VCaP (cell line): ENCODE data around the gene SH3BGRL3.
"Not testable (repeated sequence)": the region's sequence is repeated elsewhere in the genome, so short reads cannot be mapped to it uniquely, and the experiment has no call there.

Source experiments
- H3K27ac ChIP-seq: fragments of 450-650 bp; 2 replicates; pipeline ENCODE4 v1.5.1; 2017
- TF ChIP-seq, protein P1 (sequence below): fragments of 450-650 bp; conservative IDR thresholded peaks from 2 replicates; pipeline ENCODE4 v1.5.1; 2017; ENCODE audit warnings: mild to moderate bottlenecking, moderate library complexity

Gene SH3BGRL3

DNA sequence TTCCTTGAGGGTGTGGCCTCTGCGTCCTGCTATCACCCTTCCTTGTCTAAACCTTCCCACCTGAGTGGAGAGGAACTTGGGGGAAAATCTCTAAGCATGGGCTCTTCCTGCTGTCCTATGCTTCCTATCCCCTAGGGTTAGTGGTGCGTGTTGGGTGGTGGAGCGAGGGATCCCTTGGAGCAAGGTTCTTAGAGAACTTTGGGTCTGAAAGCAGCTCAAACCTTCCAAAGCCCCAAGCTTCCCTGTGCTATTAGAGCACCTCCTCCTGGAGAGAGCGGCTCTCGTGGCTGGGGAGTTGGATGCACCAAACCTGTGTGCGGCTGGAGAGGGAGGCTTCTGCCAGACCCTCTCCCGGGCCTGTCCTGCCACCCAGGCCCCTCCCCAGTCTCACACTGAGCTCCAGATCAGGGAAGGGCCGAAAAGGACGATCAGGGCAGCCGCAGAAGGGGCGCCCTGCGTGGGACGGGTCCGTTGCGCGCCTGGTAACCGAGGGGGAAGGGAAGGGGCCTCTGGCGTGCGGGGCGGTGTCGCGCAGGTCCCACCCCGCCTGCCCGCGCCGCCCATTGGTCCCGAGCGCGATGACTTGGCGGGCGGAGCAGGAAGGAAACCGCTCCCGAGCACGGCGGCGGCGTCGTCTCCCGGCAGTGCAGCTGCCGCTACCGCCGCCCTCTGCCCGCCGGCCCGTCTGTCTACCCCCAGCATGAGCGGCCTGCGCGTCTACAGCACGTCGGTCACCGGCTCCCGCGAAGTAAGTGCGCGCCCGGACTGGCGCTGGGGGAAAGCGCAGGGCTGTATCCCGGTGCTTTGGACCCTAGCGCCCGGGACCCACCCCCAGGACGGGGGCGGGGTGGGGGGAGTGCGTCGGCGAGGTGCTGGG, at the start of gene SH3BGRL3:
Gene SH3BGRL3, plus strand, starts transcription at position 631 of the 877 bp plus-strand sequence. Its CDS starts 70 bp downstream, at position 701.
- H3K27ac ChIP-seq, result peak within 1 kb of the TSS; percentile 77
- TF ChIP-seq, protein P1, sequence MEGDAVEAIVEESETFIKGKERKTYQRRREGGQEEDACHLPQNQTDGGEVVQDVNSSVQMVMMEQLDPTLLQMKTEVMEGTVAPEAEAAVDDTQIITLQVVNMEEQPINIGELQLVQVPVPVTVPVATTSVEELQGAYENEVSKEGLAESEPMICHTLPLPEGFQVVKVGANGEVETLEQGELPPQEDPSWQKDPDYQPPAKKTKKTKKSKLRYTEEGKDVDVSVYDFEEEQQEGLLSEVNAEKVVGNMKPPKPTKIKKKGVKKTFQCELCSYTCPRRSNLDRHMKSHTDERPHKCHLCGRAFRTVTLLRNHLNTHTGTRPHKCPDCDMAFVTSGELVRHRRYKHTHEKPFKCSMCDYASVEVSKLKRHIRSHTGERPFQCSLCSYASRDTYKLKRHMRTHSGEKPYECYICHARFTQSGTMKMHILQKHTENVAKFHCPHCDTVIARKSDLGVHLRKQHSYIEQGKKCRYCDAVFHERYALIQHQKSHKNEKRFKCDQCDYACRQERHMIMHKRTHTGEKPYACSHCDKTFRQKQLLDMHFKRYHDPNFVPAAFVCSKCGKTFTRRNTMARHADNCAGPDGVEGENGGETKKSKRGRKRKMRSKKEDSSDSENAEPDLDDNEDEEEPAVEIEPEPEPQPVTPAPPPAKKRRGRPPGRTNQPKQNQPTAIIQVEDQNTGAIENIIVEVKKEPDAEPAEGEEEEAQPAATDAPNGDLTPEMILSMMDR, result peak; percentile 74

DNA sequence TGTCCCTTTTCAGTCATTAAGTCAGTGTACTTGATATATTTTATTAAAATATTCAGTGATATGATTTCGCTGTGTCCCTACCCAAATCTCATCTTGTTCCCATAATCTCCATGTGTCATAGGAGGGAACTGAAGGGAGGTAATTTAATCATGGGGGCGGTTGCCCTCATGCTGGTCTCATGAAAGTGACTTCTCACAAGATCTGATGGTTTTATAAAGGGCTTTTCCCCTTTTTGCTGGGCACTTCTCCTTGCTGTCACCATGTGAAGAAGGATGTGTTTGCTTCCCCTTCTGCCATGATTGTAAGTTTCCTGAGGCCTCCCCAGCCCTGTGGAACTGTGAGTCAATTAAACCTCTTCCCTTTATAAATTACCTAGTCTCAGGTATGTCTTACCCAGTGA, 49.2 kb upstream of the SH3BGRL3 start:
- H3K27ac ChIP-seq, result not testable (repeated sequence)

DNA sequence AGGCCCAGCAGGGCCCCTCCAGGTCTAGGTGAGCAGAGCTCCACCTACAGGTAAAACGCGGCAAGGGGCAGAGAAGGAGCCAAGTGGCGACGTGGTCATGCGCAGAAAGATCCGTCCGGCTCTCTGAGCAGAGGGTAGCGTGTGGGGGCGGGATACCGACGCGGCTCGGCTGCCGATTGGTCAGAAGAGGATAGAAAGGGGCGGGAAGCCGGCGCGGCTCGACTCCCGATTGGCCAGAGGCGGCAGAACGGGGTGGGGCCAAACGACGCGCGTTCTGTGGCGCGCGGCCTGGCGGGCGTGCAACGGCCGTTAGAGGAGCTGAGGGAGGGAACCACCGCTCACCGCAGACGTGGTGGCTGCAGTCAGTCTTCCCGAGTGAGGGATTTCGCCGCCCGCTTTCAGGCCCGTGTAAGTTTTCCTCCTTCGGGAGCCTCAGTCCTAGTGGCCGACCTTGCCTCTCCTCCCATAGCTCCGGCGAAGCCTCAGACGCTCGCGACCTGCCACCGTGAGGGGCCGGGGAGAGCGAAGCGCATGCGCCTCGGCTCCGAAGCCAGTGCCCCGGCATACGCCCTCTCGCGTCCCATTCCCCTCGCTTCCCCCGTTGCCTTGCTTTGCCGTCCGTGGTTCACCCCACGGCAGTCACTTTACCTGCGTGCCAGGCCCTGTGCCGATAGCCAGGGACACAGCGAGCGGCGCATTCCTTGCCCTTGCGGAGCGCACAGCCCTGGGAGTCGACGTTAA, 45.8 kb upstream of the SH3BGRL3 start, which contains the start of gene CEP85:
Gene CEP85, plus strand, starts transcription at position 298 of the 741 bp plus-strand sequence. CDS start 5,584 bp downstream, outside the sequence.
- peak within 1 kb of the TSS; percentile 81 for H3K27ac ChIP-seq
- TF ChIP-seq, protein P1, result peak; percentile 95

DNA sequence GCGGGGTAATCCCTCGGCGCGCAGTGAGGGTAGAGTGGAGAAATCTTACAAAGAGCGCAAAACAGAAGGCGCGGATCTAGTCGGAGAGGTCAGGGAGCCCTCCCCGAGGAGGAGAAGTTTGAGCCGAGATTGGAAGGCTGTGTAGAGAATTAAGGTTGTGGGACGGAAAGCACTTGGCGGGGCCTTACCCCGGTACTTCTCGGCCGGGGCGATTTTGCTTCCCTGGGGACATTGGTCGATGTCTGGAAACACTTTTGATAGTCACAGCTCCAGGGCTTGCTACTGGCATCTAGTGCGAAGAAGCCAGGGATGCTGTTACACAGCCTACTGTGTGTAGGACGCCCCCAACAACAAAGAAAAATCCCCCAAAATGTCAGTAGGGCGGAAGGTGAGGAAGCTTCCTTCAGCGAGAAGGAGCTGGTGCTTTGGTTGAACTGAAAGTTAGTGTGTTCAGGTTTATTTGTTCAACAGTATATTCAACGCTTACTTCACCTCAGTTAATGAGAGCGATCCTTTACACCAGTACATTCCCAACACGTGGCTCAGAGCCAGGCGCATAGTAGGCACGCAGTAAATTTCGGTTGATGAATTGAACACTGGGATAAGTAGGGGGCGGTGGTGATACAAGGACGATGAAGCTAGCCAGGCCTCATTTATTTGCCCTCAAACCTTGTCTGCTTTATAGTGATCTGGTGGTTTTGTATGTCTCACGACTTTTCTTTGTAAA, 45.1 kb upstream of the SH3BGRL3 start:
- H3K27ac ChIP-seq, result peak overlapping the region; percentile 81

DNA sequence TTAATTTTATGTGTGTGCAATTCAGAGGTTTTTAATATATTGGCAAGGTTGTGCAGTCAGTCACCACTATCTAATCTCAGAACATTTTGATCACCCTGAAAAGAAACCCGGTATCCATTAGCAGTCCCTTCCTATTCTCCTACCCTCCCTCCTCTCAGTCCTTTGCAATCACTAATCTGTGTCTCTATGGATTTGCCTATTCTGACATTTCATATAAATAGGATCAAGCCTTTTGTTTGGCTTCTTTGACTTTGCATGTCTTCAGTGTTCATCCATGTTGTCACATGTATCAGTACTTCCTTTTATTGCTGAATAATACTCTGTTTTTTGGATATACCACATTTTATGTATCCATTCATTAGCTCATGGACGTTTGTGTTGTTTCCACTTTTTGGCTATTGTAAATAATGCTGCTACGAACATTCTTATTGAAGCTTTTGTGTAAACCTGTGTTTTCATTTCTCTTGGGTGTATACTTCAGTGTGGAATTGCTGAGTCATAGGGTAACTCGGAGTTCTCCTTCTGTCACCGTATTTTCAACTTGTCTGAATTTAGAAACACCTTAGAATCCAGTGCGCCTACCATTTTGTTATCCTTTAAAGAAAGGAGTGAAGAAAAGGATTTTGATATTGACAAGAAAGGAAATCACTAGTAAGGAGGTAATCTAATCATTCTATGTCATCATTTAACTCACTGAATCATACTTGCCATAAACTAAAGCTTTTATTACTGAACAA, 42.5 kb upstream of the SH3BGRL3 start:
- TF ChIP-seq, protein P1, result no peak
- no peak overlapping the region for H3K27ac ChIP-seq

More for the DNA sequence above, 45.1 kb upstream of the SH3BGRL3 start:
- TF ChIP-seq, protein P1, result no peak

DNA sequence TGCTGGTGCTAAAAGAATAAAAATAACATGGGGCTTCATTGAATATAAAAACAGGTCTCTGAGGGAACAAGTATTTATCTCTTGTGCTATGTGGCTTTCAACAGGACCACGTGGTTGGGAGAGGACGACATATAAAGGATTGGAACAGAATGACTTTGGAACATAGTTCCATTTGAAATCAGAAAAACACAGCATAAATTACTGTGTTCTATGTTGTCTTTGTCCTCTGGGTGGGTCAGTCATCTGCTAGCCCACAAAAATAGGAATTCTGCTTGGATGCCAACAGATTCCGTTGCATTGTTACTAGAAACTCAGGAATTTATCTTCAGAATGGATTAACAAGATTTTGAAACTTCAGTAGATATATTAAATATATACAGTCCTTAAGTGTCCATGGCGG, 40.0 kb upstream of the SH3BGRL3 start:
- TF ChIP-seq, protein P1, result no peak
- no peak overlapping the region for H3K27ac ChIP-seq

DNA sequence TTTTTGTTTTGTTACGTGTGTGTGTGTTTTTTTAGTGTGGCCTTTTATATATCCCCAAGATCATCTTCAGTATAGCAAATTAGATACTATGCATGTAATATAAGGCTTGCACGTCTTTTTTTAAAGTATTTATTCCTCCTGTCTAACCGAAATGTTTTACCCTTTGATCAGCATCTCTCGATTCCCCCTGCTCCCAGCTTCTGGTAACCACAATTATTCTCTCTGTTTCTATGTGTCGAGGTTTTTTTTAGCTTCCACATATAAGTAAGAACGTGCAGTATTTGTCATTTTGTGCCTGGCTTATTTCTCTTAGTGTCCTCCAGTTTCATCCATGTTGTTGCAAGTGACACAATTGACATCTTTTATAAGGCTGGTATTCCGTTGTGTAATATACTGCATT, 27.2 kb upstream of the SH3BGRL3 start:
- H3K27ac ChIP-seq, result no peak overlapping the region
- TF ChIP-seq, protein P1, result no peak
